HEK293T (cell line): Measurements from ENCODE around the gene FOXO1.

ENCODE experiments used
- CTCF ChIA-PET: fragments of 350-600 bp; formaldehyde crosslinking; extraction: SDS; loops from one replicate; lab custom pipeline; 2021; ENCODE audit warnings: antibody characterized with exemption, inconsistent platforms; lab: Yijun Ruan, JAX
- POLR2A ChIA-PET: fragments of 350-600 bp; formaldehyde crosslinking; extraction: SDS; loops from one replicate; lab custom pipeline; 2020; ENCODE audit warnings: antibody characterized with exemption, inconsistent platforms; lab: Yijun Ruan, JAX
- DNase-seq: peaks from one replicate; pipeline ENCODE4 v3.0.0; 2012; ENCODE audit warnings: mixed read lengths; ENCODE audit errors: extremely low spot score
- ARNT ChIP-seq: fragments of 450-650 bp; IDR thresholded peaks from 2 replicates; pipeline ENCODE4 v1.6.1; 2017; ENCODE audit warnings: mild to moderate bottlenecking
- BHLHE40 ChIP-seq: fragments of 450-650 bp; IDR thresholded peaks from 2 replicates; pipeline ENCODE4 v1.6.1; 2016; ENCODE audit warnings: mild to moderate bottlenecking, moderate library complexity, borderline replicate concordance
- CTBP1 ChIP-seq: fragments of 450-650 bp; IDR thresholded peaks from 2 replicates; pipeline ENCODE4 v1.6.1; 2016; ENCODE audit warnings: borderline replicate concordance
- ELF4 ChIP-seq: fragments of 450-650 bp; IDR thresholded peaks from 2 replicates; pipeline ENCODE4 v1.6.1; 2017; ENCODE audit warnings: antibody characterized with exemption
- FOXA1 ChIP-seq: fragments of 450-650 bp; IDR thresholded peaks from 2 replicates; pipeline ENCODE4 v1.6.1; 2016; ENCODE audit warnings: mild to moderate bottlenecking
- FOXK2 ChIP-seq: fragments of 450-650 bp; IDR thresholded peaks from 2 replicates; pipeline ENCODE4 v1.6.1; 2016; ENCODE audit warnings: mild to moderate bottlenecking
- FOXM1 ChIP-seq: fragments of 450-650 bp; IDR thresholded peaks from 2 replicates; pipeline ENCODE4 v1.6.1; 2017; ENCODE audit warnings: mild to moderate bottlenecking, borderline replicate concordance
- HDGF ChIP-seq: fragments of 450-650 bp; IDR thresholded peaks from 2 replicates; pipeline ENCODE4 v1.6.1; 2017; ENCODE audit warnings: antibody characterized with exemption, borderline replicate concordance
- L3MBTL2 ChIP-seq: fragments of 450-650 bp; conservative IDR thresholded peaks from 2 replicates; pipeline ENCODE4 v1.6.1; 2016; ENCODE audit warnings: mild to moderate bottlenecking
- LEF1 ChIP-seq: fragments of 450-650 bp; IDR thresholded peaks from 2 replicates; pipeline ENCODE4 v1.6.1; 2017; ENCODE audit warnings: mild to moderate bottlenecking, borderline replicate concordance
- NFRKB ChIP-seq: fragments of 450-650 bp; IDR thresholded peaks from 2 replicates; pipeline ENCODE4 v1.6.1; 2016; ENCODE audit warnings: mild to moderate bottlenecking, moderate library complexity
- SP1 ChIP-seq: fragments of 450-650 bp; IDR thresholded peaks from 2 replicates; pipeline ENCODE4 v1.6.1; 2017
- SUZ12 ChIP-seq: fragments of 450-650 bp; IDR thresholded peaks from 2 replicates; pipeline ENCODE4 v1.6.1; 2016; ENCODE audit warnings: mild to moderate bottlenecking
- TARDBP ChIP-seq: fragments of 450-650 bp; IDR thresholded peaks from 2 replicates; pipeline ENCODE4 v1.6.1; 2016
- ZNF384 ChIP-seq: fragments of 450-650 bp; IDR thresholded peaks from 2 replicates; pipeline ENCODE4 v1.6.1; 2016
- TF ChIP-seq, protein P1 (sequence below): fragments of 450-650 bp; IDR thresholded peaks from 2 replicates; pipeline ENCODE4 v1.6.1; 2016

FOXO1 gene

DNA sequence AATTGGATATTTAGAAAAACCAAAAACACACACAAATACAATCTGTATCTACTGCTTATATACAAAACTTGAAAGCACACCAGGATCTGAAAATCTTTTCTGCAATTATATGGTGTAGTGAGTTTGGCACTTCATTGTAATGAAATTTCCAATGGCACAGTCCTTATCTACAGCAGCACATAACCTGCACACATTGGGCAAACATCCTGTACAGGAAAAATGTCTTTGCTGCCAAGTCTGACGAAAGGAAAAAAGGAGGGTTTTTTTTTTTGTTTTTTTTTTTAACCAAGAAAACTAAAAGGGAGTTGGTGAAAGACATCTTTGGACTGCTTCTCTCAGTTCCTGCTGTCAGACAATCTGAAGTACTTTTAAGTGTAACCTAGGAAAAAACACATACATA, 107.8 kb downstream of the FOXO1 start:
- no peak for DNase-seq
- ChIA-PET POLR2A (no interaction called here), CTCF (no interaction called here)
- no peak for TF ChIP-seq ZNF384
- TF ChIP-seq NFRKB: no peak
- TF ChIP-seq ARNT: no peak

DNA sequence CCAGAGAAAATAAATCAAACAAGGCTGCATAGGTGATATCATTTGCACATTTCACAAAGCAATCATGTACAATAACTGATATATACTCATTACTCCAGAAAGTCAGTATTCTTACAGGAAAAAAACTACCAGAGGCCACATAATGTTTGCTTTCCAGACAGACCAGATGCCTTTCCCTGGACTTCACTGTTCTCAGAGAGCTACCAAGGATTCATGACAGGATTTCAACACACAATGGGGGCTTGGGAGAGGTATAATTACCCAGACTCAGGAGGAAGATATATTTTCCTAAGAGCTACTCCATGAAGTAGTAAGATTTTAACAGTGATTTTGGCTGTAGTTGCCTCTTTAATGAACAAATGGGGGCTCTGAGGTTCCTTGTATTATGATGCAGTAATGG, 110.0 kb downstream of the FOXO1 start:
- ChIA-PET POLR2A (no interaction called here), CTCF (no interaction called here)
- no peak for DNase-seq
- TF ChIP-seq, protein P1, sequence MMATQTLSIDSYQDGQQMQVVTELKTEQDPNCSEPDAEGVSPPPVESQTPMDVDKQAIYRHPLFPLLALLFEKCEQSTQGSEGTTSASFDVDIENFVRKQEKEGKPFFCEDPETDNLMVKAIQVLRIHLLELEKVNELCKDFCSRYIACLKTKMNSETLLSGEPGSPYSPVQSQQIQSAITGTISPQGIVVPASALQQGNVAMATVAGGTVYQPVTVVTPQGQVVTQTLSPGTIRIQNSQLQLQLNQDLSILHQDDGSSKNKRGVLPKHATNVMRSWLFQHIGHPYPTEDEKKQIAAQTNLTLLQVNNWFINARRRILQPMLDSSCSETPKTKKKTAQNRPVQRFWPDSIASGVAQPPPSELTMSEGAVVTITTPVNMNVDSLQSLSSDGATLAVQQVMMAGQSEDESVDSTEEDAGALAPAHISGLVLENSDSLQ: no peak
- TF ChIP-seq SP1 (no peak), CTBP1 (no peak), ELF4 (no peak), ARNT (no peak), SUZ12 (no peak), FOXK2 (no peak), L3MBTL2 (no peak), ZNF384 (no peak), LEF1 (no peak), FOXA1 (no peak), TARDBP (no peak), FOXM1 (no peak), HDGF (no peak), NFRKB (no peak), BHLHE40 (no peak)

DNA sequence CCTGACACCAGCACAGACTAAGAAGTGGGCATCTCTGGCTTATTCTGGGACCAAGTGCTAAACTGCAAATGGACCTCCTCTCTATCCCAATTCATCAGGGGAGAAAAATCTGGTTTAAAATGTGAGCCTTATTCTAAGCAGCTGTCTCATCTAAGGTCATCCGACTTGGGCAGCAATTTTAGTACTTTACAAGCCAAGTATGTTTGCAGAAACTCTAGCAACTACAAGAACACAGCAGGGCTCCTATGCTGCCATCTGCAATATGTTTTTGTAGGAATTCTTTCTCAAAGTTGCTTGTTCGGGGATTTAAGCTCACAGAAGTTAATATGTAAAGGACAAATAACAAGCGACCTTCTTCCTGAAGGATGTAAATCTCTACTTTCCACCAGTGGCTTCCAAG, 113.1 kb downstream of the FOXO1 start:
- TF ChIP-seq ZNF384 (no peak), SUZ12 (no peak), L3MBTL2 (no peak), NFRKB (no peak), CTBP1 (no peak), ARNT (no peak), FOXM1 (no peak), HDGF (no peak), LEF1 (no peak), SP1 (no peak), TARDBP (no peak), BHLHE40 (no peak), ELF4 (no peak), FOXK2 (no peak), FOXA1 (no peak)
- TF ChIP-seq, protein P1: no peak
- POLR2A ChIA-PET: no interaction called here

DNA sequence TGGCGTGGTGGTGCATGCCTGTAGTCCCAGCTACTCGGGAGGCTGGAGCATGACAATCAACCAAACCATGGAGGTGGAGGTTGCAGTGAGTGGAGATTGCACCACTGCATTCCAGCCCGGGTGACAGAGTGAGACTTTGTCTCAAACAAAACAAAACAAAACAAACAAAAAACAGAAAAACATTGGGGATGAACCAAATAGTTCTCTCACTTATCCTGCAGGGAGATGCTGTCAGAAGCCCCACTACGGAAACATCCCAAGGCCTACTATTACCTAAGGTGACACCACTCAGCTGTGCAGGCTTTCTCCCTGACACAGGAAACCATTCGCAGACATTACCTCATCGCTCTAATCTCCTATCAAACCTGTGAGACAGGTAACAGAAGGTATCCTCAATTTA, 113.5 kb downstream of the FOXO1 start:
- POLR2A ChIA-PET: no interaction called here
- no peak for DNase-seq
- TF ChIP-seq SP1: no peak
- CTCF ChIA-PET: no interaction called here

More for the DNA sequence above, 113.1 kb downstream of the FOXO1 start:
- CTCF ChIA-PET: no interaction called here
- no peak for DNase-seq

DNA sequence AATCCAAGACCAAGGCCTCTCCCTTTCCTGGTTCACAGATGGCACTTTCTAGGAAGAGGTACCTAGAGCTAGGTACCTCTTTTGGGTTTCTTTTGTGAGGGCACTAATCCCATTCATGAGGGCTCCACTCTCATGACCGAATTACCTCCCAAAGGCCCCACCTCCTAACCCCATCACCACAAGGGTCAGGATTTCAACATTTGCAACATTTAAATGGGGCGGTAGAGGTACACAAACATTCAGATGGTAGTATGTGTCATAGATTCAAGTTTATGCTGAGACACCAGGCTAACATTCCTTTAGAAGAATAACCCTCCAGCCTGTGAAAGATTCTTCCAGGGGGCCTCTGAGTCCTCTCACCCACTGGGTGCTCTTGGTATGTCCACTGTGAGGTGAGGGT, 116.3 kb downstream of the FOXO1 start:
- no peak for DNase-seq
- CTCF ChIA-PET: no interaction called here
- TF ChIP-seq ARNT (no peak), NFRKB (no peak), ELF4 (no peak), SP1 (no peak), L3MBTL2 (no peak)
- POLR2A ChIA-PET: no interaction called here

DNA sequence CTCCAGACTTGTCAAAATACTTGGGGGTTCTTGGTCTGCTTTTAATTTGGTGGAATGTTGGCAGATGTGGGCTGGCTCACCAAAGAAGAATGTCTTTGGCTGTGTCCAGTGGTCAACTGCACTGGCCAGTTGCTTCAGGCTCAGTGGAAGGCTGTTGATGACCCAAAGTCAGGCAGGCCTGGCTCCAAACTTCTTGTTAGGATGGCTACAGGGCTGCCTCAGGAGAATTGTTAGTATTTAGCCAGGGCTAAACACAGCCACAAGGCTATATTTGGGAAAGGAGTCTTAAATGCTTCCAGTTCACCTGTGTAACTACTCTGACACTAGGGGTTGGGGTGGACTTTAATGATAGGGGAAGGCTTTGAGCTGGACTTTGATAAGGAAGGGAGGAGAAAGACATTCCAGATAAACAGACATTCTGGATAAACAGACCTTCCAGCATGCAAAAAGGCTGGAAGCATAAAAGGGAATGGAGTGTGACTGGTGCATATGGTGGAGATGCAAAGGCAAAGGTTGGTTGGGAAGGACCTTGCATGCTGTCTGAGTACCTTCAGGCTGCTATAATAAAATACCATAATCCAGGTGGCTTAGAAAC, 116.8 kb downstream of the FOXO1 start:
- TF ChIP-seq, protein P1: no peak
- TF ChIP-seq NFRKB (no peak), HDGF (no peak), CTBP1 (no peak), SP1 (no peak), FOXK2 (no peak), LEF1 (no peak), FOXA1 (no peak), ELF4 (no peak), BHLHE40 (no peak), L3MBTL2 (no peak), SUZ12 (no peak), ZNF384 (no peak), FOXM1 (no peak), TARDBP (no peak), ARNT (no peak)
- POLR2A ChIA-PET: no interaction called here
- CTCF ChIA-PET: no interaction called here
- no peak for DNase-seq

DNA sequence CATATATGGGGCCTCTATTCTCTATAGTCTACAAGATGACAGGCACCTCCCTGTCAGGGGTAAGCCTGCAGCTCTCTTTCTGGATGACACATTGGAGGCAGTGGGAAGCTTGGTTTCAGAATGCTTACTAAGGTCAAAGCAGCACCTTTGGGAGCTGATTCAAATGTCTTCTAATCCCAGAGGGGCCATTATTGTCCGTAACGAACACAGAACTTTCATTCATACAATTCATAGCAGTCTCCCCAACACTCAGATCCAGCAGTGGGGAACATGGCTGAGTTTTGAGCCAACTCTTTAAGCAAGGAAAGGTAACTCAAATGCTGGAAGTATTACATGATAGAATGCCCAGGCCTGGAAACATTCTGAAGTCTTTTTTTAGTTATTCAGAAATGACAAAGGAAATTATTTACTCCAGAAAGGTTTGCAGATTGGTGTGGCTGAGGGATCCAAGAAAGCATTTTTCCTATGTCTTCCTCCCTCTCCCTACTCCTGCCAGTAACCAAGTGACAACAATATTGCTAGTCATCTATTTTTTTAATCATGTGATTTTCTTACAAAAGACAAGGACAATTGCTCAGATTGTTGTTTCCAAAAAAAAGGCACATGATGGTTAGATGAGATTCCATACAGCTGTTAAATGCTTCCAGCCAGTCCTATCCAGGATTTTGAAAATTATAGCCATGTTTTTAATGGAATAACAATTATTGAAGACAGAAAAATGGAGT, 118.7 kb downstream of the FOXO1 start:
- ChIA-PET POLR2A (interaction anchor here (0.6 kb wide), 1 partner anchor 24 kb away, joined by 3 read pairs; no protein-coding TSS in a partner anchor), CTCF (no interaction called here)
- TF ChIP-seq ZNF384: no peak
- no peak for DNase-seq
